OCI-LY3 (cell line): ENCODE measurements around the gene S100A4.

Experiments used
- EZH2phosphoT487 ChIP-seq: fragments of 200-600 bp; shearing (Covaris generic); IDR thresholded peaks from 2 replicates; pipeline ENCODE4 v1.6.1; 2018; ENCODE audit warnings: antibody characterized with exemption, mixed run types, low read depth
- TF ChIP-seq, protein P1 (sequence below): fragments of 200-600, 300-600 bp; sonication (generic); IDR thresholded peaks from 2 replicates; pipeline ENCODE4 v1.5.1; 2014; ENCODE audit warnings: antibody characterized with exemption, low read length, low read depth

- TF ChIP-seq, protein P1, sequence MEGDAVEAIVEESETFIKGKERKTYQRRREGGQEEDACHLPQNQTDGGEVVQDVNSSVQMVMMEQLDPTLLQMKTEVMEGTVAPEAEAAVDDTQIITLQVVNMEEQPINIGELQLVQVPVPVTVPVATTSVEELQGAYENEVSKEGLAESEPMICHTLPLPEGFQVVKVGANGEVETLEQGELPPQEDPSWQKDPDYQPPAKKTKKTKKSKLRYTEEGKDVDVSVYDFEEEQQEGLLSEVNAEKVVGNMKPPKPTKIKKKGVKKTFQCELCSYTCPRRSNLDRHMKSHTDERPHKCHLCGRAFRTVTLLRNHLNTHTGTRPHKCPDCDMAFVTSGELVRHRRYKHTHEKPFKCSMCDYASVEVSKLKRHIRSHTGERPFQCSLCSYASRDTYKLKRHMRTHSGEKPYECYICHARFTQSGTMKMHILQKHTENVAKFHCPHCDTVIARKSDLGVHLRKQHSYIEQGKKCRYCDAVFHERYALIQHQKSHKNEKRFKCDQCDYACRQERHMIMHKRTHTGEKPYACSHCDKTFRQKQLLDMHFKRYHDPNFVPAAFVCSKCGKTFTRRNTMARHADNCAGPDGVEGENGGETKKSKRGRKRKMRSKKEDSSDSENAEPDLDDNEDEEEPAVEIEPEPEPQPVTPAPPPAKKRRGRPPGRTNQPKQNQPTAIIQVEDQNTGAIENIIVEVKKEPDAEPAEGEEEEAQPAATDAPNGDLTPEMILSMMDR: no peak
- no peak for TF ChIP-seq EZH2phosphoT487
Observed at GRCh38 chr1:153563991-153564390, 18.4 kb upstream of the S100A4 start.
